ENCODE data around the gene CROT.

The CROT gene

GRCh38 chr7:87344446-87344845 is 1.0 kb upstream of the CROT start:
- no peak for DNase-seq

GRCh38 chr7:87345962-87346371 is 503 bp downstream of the CROT start:
- no peak for DNase-seq

GRCh38 chr7:87347207-87347606 is 1.7 kb downstream of the CROT start:
- DNase-seq = no peak

DNA sequence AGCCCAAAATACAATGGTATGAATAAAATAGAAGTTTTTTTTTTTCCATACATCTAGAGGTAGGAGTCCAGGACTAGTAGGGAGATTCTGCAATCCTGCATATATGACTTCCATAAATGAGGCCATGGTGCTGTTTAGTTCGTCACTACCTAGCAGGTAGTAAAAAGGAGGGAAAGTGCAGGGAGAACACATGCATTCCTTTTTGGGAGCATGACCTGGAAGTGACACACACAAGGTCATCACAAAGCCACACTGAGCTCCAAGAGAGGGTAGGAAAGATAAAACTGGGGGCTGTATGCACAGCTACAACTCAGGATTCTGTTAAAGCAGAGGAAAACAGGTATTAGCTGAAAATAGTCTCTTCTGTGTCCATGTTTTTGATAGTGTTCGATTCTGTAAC is 2.2 kb downstream of the CROT start:
- no peak for DNase-seq

GRCh38 chr7:87354749-87355148 is 9.3 kb downstream of the CROT start:
- DNase-seq = no peak

GRCh38 chr7:87356448-87356847 is 11.0 kb downstream of the CROT start:
- DNase-seq = no peak

DNA sequence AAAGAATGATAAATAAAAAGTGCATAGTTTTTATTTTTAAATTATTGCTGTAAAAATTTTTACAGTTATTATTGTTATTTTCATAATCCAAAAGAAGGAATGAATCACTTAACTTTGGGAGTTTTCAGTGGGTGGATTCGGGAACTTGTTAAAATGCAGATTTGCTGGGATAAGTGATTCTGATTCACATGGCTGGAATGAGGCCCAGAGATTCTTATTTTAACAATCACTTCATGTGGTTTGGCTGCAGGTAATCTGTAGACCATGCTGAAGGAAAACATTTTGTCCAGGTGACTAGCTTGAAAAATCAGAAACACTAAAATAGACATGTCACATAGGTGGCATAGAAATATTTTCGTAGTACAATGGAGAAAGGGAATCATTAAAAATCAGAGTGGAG is 13.9 kb downstream of the CROT start:
- no peak for DNase-seq

GRCh38 chr7:87361320-87361719 is 15.9 kb downstream of the CROT start:
- no peak for DNase-seq

GRCh38 chr7:87363342-87363741 is 17.9 kb downstream of the CROT start:
- no peak for DNase-seq

DNA sequence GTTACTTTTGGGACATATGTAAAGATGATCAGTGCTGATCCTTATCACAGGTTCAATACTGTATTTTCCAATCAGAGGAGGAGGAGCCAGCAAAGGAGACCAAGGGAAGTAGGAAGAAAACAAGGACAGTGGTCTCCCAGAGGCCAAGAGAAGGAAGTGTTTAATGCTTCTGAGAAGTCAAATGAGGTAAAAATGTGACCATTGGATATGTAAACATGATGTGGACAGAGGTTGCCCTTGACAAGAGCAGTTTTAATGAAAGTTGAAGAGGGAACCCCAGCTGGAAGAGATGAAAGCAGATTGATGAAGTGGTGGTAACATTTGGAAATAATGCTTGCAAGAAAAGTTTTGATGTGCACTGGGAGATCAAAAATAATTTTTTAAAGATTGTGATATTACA is 18.8 kb downstream of the CROT start:
- DNase-seq = no peak

DNA sequence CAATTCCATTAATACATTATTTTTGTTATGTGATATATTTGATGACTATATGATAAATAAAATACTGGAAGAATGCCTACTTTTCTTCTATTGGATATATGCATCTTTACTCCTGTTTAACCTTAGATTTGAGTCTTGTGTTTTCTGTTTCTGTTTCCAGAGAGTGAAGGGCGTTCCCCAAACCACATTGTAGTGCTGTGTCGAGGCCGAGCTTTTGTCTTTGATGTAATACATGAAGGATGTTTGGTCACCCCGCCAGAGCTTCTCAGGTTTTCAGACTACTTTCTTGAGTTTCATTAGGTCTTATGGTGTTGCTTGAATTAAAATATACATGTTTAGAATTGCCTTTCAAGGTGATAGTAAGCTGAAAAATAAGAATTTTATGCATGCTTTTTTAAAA is 23.8 kb downstream of the CROT start:
- no peak for DNase-seq

DNA sequence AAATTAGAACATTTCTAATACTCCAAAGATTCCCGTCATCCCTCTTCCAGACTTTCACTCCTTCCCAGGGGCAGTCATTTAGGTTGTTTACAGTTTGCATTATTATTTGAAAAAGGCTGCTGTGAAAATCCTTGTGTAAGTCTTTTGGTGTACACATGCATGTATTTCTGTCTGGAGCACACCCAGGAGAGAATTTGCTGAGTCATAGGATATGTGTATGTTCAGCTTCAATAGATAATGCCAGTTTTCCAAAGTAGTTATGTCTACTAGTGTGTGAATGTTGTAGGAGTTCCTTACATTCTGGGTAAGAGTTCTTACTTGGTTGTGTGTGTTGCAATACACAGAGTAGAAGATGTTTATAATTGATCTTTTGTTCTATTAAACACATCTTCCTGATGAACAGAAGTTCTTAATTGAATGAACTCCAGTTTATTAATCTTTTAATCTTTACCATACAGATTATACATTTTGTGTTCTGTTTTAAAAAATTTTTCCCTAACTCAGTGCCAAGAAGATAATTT is 25.3 kb downstream of the CROT start:
- DNase-seq = no peak

DNA sequence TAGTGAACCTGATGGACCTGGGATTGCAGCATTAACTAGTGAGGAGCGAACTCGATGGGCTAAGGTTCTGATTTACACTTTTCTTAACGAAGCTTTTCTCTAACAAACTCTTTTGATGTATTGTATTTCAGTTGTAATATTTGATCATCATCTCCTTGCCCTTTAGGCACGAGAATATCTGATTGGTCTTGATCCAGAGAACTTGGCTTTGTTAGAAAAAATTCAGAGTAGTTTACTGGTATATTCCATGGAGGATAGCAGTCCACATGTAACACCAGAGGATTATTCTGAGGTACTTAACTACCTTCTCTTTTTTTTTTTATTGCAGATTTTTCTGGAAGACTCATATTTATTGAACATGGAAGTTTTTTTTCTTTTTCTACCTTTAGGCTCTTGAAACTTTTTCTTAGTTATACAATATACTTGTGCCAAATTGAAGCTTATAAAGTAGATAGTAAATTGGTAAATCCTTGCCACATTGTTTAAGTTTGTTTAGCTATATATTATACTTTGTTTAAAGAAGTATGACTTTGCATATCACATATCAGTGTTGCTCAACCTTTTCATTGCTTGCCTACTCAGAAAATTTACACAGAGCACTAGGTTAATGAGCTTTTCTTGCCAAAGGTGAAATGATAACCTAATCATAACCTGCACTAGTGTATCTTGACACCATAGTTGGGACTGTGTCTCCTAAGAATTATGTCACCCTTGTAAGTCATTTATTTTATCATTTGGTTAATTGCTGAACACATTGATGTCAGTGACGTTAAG is 30.4 kb downstream of the CROT start:
- no peak for DNase-seq

GRCh38 chr7:87380905-87381304 is 35.4 kb downstream of the CROT start:
- DNase-seq = no peak

DNA sequence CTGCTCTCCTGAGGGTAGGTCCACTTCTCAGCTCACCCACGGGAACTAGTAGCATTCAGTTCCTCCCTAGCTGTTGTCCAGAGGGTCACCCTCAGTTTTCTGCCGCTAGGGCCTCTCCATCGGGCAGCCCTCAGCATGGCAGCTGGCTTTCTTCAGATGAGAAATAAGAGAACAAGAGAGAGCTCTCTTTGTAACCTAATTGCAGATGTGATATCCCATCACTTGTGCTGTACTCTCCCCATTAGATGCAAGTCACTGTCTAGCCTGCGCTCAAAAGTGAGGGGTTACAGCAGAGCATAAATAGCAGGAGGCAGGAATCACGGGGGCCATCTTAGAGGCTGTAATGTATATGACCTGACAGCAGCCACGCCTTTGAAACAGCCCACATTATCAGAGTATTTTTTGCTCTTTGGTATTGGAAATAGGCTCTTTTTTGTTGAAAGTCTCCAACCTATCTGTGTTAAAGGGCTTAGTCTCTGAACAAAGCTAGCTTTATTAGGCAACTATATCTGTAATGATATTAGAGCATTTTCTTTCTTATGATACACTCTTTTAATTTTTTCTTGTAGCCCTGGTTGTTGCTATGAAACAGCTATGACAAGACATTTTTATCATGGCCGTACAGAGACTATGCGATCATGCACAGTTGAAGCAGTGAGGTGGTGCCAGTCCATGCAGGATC is 45.7 kb downstream of the CROT start:
- DNase-seq = no peak

DNA sequence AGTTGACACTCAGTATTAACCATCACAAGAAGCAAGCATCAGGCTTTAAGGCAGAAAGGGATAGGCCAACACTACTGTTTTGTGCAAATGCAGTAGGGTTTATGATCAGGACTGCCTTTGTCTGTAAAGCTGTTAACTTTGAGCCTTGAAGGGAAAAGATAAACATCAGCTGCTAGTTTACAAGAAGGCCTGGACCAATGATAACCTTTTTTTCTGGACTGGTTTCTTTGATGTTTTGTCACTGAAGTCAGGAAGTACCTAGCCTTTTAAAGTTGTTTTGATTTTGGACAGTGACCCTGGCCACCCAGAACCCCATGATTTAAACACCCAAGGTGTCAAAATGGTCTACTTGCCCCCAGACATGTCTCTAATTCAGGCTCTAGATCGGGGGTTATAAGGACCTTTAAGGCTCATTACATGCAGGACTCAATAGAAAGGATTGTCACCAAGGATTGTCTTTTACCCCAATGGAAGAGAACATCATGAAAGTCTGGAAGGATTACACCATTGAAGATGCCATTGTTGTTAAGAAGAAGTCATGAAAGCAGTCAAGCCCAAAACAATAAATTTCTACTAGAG is 50.1 kb downstream of the CROT start:
- no peak for DNase-seq

GRCh38 chr7:87398446-87398845 is 53.0 kb downstream of the CROT start:
- DNase-seq = no peak

DNA sequence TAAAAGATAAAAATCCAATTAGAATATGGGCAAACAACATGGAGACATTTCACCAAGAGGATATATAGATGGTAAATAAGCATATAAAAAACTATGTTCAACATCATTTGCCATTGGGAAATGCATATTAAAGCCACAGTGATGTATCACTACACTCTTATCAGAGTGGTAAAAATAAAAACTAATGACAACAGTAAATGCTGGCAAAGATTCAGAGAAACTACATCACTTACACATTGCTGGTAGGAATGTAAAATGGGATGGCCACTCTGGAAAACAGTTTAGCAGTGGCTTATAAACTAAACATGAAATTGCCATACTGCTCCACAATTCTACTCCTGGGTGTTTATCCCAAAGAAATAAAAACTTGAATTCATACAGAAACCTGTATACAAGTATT is 59.2 kb downstream of the CROT start:
- DNase-seq = no peak

DNA sequence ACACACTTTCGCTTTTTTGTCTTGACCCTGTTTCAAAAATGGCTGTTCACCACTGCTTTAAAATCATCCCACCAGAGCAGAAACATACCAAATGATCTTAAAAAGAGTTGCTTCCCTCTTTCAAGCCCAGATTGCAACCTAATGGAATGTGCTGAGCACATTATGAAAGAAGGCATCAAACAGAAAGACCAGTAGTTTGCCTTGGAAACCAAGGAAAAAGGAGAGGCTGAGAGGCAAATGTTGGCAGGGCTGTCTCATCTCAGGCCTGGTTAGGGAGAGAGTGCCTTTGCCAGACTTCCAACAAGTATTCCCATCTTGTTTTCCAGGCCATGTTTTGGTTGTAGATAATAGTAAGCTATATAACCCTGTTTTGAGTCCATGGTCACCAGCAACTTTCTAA is 65.7 kb downstream of the CROT start:
- DNase-seq = no peak

DNA sequence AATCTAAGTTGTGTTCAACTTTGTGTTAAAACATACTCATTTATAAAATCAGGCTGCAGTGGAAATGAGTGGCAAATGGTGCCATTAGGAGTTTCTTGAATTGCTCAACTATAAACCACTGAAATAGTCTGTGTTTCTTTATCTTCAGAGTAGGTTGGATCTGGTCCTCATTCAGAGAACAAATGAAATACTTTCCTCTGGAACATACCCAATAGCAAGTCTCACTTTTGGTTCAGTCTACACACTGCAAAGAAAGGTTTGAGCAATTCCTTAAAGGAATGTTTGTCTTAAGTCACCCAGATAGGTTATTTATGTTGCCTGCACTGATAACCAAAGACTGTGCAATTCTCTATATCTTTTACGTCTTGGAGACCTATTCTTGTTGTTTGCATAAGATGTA is 67.6 kb downstream of the CROT start:
- DNase-seq = no peak

GRCh38 chr7:87413951-87414793 is 68.7 kb downstream of the CROT start:
- DNase-seq = no peak

DNA sequence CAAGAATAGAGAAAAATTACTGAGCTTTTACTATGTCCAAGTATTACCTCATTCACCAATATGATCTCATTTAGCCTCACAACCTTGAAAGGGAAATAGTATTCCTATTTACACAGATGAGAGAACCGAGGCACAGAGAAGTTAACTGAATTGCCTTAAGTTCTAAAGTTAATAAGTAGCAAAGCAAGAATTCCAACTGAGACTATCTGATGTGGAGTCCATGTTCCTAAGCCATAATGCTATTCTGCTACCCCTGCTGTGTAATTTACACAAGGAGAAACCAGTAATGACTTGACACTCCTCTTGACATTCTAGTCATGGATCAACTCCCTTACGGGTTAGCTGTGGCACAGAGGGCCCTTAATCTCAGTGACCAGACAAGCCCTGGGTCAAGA is 69.3 kb downstream of the CROT start:
- DNase-seq = no peak
